Esophagus squamous epithelium (tissue), 4 donors: ENCODE data around the gene YIPF1.

ENCODE experiments used
- CTCF ChIP-seq, 6 experiments: fragments of 450-650 bp in 4 of 6; fragments of 200-600 bp in 2 of 6; sonication (generic) in 2 of 6; IDR thresholded peaks; one replicate each; pipeline ENCODE4 v1.5.1; 2016 to 2019; ENCODE audit warnings: antibody characterized with exemption in 6 of 6, mild to moderate bottlenecking in 4 of 6, moderate library complexity in 4 of 6
- POLR2A ChIP-seq, 4 donors: fragments of 450-650 bp; IDR thresholded peaks; one replicate each; pipeline ENCODE4 v1.6.1; 2017; ENCODE audit warnings: antibody characterized with exemption in 4 of 4, mild to moderate bottlenecking in 4 of 4, moderate library complexity in 3 of 4

GRCh38 chr1:53894644-53895043, 5.0 kb upstream of the YIPF1 start:
- TF ChIP-seq CTCF (IDR thresholded peaks at IDR 0.05) (no peak), POLR2A (IDR thresholded peaks at IDR 0.05) (no peak)
